Skeletal muscle cell (primary cell): ENCODE results near the gene LCE1B.

ENCODE experiments used
- DNase-seq: peaks from one replicate; pipeline ENCODE4 v3.0.0-alpha.2; 2010; ENCODE audit warnings: low read depth
- H3K4me3 ChIP-seq: 2 replicates; pipeline ENCODE4 v1.5.1; 2011; ENCODE audit warnings: low read depth, mild to moderate bottlenecking, control low read depth, low read length, moderate library complexity

The LCE1B gene, protein sequence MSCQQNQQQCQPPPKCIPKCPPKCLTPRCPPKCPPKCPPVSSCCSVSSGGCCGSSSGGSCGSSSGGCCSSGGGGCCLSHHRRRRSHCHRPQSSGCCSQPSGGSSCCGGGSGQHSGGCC

DNA sequence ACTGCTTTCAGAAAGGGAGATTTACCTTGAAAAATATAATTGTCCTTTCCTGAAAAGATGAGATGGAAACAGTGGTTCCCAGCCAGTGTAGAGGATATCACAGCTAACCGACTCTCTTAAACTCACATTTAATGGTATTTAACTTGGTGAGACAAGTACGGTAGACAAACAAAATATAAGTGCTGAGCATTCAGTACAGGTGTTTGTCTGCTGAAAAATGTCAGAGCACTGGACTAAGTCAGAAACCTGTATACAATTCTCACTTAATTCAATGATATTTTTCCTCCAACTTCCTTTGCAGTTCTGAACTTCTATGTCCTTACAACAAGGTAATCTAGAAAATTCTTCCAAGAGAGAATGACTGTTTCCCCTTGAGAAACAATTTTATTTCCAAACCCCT, at the start of gene LCE1B:
LCE1B (plus strand) TSS at position 301 of the 400 bp plus-strand sequence. CDS start 476 bp downstream, outside the sequence.
- no peak for DNase-seq
- H3K4me3 ChIP-seq, result no peak within 1 kb of the TSS

DNA sequence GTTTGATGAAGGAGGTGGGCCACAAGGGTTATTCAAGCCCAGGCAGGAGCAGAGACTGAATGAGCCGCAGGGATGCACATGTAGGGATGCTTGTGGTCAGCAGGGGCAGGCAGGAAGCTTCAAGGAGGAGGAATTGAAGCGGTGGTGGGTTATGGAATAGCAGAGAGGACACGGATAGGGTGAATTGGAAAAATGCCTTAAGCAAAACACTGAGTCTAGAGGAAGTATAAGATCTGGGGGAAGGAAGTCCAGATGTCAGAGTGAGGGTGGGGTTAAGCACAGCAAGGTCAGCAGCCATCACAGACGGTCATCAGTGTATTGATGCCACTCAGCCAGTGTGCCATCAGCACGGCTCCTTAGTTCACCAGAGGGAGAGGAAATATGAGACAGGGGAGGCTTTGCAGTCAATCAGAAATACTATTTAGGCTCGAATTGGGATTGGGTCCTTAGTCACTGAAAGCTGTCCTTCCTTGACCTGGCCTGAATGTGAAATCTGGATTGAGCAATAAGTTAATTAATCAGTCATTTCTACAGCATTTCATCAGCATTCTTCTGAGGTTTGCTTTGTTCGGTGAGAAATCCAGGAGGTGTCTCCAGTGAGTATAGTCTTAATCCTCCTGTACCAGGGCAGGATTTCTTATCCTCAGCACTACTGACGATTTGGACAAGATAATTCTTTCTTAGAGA, 42.8 kb upstream of the LCE1B start:
- DNase-seq, result no peak

DNA sequence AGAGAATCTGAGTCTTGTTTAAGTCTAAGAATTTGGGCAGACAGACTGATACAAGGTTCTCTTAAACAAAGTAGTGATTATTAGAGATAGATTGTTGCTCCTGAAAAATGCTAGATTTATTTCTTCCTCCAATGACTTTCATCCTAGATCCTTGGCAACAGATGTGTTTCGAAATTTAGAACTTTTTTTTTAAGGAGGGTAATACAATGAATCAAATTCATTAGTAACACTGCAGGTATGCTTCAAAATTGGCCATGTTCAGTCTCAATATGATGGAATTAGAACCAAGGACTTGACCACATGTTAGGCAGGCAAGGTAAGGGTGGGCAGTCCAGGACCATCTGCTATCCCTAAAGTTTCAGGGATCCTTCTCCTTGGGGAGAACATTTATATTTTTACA, 41.4 kb upstream of the LCE1B start:
- H3K4me3 ChIP-seq, result no peak overlapping the region
- DNase-seq, result no peak

More for the DNA sequence above, 42.8 kb upstream of the LCE1B start:
- H3K4me3 ChIP-seq, result no peak overlapping the region

DNA sequence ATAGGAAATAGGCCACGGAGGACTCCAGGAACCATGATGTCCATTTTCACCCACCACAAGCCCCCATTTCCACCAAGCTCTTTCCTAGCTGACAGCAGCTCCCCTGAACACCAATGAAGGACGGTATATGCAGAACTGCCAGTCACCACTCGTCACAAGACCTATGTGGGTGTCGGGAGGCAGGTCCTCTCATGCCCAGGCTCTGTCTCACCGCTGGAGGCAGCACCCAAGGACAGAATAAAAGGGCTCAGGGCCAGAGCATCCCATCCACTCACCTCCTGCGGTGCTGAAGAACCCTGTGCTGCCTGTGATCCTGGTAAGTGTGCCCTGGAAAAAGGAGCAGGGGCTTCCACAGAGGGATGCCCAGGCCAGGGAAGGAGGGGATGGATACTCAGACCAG, 36.9 kb upstream of the LCE1B start, which contains the start of gene LCE1F:
LCE1F (plus strand) TSS at position 266 of the 400 bp plus-strand sequence. CDS start 1,232 bp downstream, outside the sequence.
- DNase-seq, result no peak
- H3K4me3 ChIP-seq, result no peak within 1 kb of the TSS

DNA sequence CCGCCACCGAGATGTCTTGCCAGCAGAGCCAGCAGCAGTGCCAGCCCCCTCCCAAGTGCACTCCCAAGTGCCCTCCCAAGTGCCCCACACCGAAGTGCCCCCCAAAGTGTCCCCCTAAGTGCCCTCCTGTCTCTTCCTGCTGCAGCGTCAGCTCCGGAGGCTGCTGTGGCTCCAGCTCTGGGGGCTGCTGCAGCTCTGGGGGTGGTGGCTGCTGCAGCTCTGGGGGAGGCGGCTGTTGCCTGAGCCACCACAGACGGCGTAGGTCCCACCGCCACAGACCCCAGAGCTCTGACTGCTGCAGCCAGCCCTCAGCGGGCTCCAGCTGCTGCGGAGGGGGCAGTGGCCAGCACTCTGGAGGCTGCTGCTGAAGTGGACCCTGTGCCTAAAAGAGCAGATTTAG, 35.4 kb upstream of the LCE1B start:
- DNase-seq, result no peak
- H3K4me3 ChIP-seq, result no peak overlapping the region

DNA sequence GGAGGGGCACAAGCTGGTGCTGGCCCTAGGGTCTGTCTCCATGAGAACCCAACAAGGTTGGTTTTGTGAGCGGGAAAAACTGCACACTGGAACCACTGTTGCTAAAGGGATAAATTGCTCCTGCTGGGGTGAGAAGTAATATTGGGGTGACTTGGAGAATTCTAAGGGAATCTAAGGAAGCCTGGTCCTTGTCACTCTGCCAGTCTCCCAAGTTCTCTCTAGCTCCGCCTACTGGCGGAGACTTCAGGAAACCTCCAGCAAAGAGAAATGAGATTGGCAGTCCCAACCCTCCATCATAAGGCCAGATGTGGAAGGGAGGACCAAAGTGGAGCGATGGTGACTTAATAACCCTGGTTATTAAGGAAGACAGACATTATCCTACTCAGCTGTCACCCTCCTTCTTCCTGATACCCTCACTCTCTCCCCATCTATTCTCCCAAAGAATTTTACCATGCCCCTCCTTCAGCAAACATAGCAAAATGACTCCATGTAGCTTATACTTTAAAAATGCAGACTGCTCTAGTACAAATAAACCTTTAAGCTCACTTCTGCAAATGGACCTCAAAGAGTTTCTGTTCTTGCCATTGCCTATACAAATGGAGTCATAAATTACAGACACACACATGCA, 34.1 kb upstream of the LCE1B start:
- no peak for DNase-seq
- H3K4me3 ChIP-seq, result no peak overlapping the region

DNA sequence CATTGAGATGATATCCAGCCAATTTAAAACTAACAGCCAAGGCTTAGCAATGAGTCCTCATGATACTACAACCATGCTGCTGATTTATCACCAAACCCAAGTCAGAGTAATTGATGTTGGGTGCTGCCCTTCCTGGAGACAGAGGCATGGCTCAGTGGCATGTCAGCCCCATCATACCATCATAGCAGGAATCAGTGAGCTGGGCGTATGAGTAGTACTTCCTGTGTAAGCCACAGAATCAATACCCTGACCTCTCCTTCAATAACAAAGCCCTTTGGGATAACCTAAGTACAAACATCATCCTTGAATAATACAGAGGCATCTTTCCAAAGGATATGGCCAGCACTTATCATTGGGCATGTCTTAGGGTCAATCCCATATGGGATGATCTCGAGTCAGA, 28.7 kb upstream of the LCE1B start:
- H3K4me3 ChIP-seq, result no peak overlapping the region
- DNase-seq, result no peak

DNA sequence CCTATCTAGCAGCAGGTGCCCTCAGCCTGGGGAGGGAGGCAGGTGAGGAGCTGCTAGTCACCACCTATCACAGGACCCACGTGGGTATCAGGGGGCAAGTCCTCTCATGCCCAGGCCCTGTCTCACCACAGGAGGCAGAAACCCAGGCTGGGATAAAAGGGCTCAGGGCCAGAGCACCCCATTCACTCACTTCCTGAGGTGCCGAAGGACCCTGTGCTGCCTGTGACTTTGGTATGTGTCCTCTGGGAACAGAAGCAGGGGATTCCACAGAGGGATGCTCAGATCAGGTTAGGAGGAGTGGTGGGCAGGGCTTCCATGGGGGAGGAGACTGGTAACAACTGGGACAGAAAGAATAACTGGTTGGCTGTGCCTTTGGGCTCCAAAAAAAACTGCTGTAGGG, 25.7 kb upstream of the LCE1B start, which contains the start of gene LCE1E:
LCE1E (plus strand) TSS at position 181 of the 400 bp plus-strand sequence. CDS start 1,043 bp downstream, outside the sequence.
- H3K4me3 ChIP-seq, result no peak within 1 kb of the TSS
- DNase-seq, result no peak

DNA sequence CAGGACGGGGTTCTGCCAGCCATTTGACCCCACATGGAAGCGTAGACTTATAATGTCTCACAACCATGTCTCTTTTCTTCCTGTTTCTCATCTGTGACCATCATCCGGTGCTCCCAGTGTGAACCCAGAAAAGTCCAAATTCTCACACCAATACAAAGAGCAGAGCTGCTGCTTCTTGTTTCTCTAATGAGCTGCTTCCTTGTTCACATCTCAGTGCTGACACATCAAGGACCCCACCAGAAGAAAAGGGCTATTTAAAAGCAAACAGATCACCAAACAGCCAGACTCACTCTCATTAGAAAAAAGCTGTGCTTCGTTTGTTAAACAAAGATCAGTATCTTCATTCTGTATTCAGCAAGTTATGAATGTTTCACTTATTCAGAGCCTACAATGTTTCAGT, 16.1 kb upstream of the LCE1B start:
- DNase-seq, result no peak
- no peak overlapping the region for H3K4me3 ChIP-seq

DNA sequence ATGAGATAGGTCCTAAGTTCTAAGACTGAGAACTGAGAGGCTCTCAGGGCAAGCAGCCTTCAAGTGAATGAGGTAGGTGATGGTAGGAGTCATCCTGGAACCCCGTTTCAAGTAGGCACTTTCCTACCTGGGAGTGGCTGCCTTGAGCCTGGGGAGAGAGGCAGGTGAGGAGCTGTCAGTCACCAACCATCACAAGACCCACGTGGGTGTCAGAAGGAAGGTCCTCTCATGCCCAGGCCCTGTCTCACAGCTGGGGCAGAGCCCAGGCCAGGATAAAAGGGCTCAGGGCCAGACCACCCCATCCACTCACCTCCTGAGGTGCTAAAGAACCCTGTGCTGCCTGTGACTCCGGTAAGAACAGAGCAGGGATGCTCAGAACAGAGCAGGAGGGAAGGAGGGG, 15.3 kb upstream of the LCE1B start, which contains the start of gene LCE1D:
LCE1D (plus strand) TSS at position 301 of the 400 bp plus-strand sequence. CDS start 1,074 bp downstream, outside the sequence.
- H3K4me3 ChIP-seq, result no peak within 1 kb of the TSS
- DNase-seq, result no peak

DNA sequence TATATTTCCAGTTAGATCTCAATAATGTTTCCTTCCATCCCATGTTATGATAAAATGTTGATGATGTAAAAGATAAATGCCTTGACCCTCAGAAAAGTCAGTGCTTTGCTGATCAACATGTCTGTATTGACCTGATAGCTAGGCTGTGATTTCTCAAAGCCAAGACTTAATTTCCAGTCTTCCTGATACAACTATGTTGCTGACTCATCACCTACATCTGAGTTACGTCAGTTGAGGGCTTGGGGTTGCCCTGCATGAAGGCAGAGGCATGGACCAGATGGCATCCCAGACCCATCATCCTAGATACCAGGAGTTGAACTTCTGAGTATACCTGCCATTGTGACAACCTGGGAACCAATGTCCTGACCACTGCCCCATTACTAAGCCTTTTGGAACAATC, 10.4 kb upstream of the LCE1B start:
- H3K4me3 ChIP-seq, result no peak overlapping the region
- DNase-seq, result no peak

DNA sequence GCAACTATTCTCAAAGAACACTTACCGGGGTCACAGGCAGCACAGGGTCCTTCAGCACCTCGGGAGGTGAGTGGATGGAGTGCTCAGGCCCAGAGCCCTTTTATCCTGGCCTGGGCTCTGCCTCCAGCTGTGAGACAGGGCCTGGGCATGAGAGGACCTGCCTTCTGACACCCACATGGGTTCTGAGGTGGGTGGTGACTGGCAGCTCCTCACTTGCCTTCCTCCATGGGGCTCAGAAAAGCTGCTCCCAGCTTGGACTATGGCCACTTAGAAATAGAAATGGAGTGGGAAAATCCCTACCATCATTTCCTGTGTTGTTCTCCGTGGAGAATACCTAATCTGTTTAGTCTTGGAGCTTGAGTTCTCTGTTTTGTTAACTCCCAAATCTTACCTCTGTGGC, 5.2 kb upstream of the LCE1B start, which contains the start of gene LCE1C:
LCE1C (minus strand) TSS at position 76 of the 400 bp plus-strand sequence. CDS start 1,173 bp downstream, outside the sequence.
- H3K4me3 ChIP-seq, result no peak within 1 kb of the TSS
- no peak for DNase-seq

DNA sequence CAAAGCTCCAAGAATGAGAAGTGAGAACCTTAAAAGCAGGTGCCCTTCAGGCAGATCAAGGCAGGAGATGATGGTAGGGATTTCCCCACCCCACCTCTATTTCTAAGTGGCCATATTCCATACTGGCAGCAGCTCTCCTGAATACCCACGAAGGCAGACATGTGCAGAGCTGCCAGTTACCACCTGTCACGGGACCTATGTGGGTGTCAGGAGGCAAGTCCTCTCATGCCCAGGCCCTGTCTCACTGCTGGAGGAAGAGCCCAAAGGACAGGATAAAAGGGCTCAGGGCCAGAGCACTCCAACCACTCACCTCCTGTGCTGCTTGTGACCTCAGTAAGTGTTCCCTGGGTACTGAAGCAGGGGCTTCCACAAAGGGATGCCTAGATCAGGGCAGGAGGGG, 721 bp upstream of the LCE1B start:
- no peak overlapping the region for H3K4me3 ChIP-seq
- DNase-seq, result no peak

DNA sequence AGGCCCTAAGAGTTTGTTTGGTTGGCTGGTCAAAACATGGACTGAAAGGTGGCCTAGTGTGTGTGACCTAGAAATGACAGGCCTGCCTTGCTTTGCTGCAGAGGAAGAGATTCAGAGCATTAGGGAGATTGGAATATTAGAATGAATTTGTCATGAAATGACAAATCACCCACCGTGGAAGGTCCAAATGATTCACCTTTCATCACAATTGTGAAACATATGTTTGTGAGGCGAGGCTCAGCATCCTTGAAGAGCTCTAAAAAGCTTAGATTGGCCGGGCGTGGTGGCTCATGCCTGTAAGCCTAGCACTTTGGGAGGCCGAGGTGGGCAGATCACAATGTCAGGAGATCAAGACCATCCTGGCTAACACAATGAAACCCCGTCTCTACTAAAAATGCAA, 5.5 kb downstream of the LCE1B start:
- H3K4me3 ChIP-seq, result no peak overlapping the region
- no peak for DNase-seq

DNA sequence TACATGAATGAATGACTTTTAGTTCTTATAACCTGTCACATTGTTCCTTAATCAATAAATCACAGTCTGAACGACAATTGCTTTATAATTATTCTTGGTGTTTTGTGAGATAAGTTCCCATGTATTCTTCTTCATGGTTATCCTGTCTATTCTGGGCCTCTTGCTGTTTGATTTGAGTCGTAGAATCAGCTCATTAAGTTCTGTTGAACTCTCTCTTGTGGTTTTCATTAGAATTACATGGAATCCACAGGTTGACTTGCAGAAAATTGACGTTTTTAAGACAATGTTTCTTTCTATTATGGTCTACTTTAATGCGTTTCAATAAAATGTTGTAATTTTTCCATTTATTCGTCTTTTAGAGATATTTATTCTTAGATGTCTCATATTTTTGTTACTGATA, 11.5 kb downstream of the LCE1B start:
- no peak overlapping the region for H3K4me3 ChIP-seq
- no peak for DNase-seq

DNA sequence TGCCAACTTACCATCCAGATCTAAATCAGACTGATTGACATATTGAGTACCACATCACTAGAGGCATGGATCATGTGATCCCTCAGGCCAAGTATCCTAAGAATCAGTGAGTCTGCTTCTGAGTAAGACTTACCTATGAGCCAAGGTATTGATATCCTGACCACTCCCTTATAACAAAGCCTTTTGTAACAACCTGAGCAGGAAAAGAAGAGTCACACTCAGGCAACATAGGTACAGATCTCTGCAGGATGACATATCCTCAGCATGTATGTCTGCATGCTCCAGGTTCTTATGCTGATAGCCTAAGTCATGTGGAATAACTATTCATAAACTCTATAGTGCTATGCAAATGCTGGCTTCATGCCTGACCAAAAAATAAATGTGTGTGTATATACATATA, 13.2 kb downstream of the LCE1B start:
- DNase-seq, result no peak
- H3K4me3 ChIP-seq, result no peak overlapping the region

DNA sequence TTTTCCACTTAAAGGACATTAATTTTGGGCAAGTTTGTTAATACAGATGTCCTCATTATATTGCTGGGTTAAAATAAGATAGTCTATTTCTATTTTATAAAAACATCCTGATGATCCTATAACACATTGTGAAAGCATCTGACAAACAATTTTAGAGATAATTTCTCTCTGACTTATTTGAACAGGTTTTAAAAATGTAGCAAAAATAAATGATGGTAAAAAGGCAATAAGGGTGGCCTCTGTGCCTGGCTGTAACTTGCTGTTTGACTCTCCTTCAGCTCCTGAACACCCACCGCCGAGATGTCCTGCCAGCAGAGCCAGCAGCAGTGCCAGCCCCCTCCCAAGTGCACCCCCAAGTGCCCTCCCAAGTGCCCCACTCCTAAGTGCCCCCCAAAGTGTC, 15.4 kb downstream of the LCE1B start, which contains the start of gene LCE1A:
LCE1A (plus strand) TSS at position 301 of the 400 bp plus-strand sequence; CDS start at position 301, 0 bp downstream.
- no peak for DNase-seq

DNA sequence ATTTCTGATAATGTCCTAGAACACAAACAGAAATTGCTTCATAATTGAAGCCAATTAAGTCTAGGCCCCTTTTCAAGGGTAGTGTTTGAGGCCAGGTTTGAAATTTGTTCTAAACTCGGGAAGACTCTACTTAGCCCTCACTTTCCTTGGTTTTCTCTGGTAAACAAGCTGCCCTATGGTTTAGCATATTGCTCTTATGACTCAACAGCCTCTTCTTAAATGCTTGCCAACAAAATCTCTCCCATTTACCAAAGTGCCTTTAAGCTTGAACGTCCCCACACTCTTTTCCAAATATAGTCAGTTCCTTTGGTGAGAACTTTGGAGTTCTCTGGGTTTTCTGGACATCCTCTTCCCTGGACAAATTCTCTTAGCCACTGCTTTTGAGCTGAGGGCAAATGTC, 25.1 kb downstream of the LCE1B start:
- DNase-seq, result no peak
- no peak overlapping the region for H3K4me3 ChIP-seq

More for the DNA sequence above, 15.4 kb downstream of the LCE1B start, which contains the start of gene LCE1A:
- no peak within 1 kb of the TSS for H3K4me3 ChIP-seq

DNA sequence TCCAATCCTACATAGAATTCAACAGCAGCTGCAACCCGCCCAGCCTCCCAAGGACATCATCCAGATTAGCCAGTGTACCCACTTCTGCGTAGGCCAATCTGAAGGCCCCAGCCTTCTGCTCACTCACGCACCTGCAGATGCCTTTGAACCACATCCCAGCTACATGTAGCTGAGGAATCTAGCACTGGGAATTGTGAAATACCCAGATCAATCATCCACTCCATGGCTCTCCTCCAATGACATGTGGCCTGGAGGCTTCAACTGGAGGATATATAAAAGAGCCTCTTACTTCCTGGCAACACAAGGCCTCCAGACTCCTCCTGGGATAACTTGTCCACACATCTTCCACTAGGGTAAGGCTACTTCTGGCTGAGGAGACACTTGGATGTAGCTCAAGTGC, 30.8 kb downstream of the LCE1B start, which contains the start of gene LCE6A:
LCE6A (plus strand) TSS at position 301 of the 400 bp plus-strand sequence. CDS start 665 bp downstream, outside the sequence.
- H3K4me3 ChIP-seq, result no peak within 1 kb of the TSS
- DNase-seq, result no peak

DNA sequence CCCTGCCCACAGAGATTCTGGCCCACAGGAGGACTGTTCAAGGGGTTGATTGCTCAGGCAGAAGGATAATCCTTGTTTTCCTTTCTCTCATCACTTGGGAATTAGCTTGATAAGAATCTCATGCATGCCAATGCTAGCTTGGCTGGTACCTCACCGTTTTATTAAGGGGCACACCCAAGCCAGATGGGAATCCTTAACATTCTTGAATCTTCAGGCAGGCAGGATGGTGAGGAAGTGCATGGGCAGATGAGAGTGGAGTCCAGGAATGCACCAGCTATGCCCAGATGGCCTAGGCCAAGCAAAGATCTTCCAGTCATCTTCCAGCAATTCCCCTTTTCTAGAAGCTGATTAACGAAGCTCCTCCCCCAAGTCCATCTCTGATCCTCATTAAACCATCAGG, 43.9 kb downstream of the LCE1B start:
- DNase-seq, result no peak
- H3K4me3 ChIP-seq, result no peak overlapping the region
